Retina (tissue), 1 donor: ENCODE results near the gene TERC.

Experiments used
- DNase-seq: peaks from one replicate; pipeline ENCODE4 v3.0.0-alpha.2; 2016

The TERC gene

DNA sequence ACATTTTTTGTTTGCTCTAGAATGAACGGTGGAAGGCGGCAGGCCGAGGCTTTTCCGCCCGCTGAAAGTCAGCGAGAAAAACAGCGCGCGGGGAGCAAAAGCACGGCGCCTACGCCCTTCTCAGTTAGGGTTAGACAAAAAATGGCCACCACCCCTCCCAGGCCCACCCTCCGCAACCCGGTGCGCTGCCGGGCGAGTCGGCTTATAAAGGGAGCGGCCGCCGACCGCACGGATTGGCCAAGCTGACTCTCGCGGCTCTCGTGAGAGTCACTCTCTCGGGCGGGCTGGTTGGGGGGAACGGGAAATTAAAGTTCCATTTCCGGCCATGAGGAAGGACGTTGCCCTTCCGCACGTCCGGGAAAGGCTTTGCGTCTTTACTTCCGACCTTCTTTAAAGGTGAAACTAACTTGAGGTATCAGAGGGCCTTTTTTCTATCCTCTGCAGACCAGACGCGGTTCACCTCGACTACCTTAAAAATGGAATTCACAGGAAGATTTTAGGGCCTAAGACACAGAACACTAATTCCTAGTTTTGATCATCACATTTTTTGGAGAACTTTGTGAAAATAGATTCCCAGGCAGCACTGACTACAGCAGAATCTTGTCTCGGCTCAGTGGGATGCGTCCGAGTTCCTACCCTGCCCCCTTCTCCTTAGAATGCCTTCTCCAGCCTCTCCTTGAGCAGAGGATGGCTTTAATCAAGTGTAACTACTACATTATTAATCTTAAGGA is at the start of gene TERC:
TERC (minus strand) TSS at position 179 of the 731 bp plus-strand sequence.
- DNase-seq: peak; percentile 94

GRCh38 chr3:169813757-169814517 is 49.1 kb upstream of the TERC start:
- DNase-seq: no peak

- DNase-seq: no peak
Measured at GRCh38 chr3:169813278-169813677, 48.4 kb upstream of the TERC start.

GRCh38 chr3:169812332-169813235 is 47.7 kb upstream of the TERC start, which contains the start of the genes LRRC34 and LRRIQ4:
LRRC34 (minus strand) TSS chr3:169812904; CDS start chr3:169812548, 356 bp downstream.
LRRIQ4 (plus strand) TSS chr3:169812870; CDS start chr3:169821922, 9,052 bp downstream.
- DNase-seq: peak; percentile 94

DNA sequence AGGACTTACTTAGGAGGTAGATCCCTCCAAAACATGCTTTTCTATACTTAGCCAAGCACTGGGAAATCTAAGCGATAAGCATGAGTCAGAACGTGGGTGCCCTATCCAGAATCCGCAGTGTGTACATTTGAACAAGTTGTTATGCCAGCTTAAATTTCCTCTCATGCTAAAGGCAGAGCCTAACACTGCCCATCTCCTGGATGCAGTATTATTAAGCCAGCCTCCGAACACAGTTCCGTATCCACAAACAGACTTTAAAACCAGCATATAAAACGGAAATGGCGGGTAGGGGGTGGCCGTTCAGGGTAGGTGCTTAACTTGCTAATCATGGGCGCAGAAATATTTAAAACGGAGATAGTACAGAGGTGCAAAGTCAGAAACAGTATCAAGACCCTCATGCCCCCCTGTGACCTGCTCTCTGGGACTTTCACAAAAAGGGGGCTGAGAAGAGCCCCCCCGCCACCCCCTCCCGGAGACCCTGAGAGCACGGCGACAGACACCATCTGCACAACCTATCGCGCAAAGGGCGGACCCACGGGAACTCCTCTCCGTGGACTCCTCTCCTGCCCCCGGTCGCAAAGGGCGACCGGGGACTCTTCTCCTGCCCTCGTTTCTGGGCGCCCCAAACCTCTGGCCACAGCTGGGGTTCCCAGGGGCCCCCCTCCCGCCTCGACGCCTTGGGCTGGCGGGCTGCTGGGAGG is 46.9 kb upstream of the TERC start:
- DNase-seq: no peak

DNA sequence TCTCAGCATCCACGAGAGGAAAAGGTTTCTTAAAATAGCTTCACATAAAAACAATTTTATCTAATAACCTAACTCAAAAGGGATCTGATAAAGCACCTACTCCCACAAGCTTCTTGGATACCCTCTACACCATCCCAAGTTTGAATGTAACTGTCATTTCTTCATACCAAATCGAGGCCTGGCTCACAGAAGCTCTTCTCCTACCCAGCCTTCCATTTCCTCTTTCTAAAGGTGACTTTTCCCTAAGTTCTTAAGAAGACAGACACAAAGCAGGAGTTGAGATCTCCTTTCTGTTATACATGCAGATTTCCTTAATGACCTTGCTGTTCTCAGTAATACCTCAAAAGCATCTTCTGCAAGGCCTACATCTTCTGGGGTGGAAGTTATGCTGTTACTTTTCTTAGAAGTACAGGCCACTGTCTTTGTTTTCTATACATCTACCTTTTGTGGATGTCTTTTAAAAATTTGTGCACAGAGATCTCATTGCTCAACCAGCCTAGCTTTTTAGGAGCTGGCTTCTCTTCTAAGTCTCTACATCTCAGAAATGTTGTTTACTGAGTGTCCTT is 44.5 kb upstream of the TERC start:
- DNase-seq: no peak

- no peak for DNase-seq
Measured at GRCh38 chr3:169804681-169805080, 39.8 kb upstream of the TERC start.

DNA sequence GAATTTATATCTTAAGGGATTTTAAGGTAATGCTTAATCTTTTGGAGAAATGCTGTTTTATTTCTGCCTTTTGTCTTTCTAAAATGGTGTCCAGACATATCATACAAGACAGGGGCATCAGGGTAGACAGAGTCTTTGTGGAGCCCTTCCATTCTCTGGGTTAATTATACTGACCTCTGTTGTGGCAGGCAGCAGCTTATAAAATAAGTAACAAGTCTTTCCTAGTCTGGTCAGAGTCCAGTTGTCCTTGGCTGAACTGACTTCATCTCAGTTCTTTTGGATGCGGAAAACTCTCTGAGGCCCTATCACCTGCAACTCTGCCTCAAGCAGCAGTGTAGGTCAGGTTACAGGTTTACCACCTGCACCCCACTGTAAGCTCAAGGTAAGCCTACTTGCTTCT is 27.5 kb upstream of the TERC start:
- no peak for DNase-seq

GRCh38 chr3:169790687-169791429 is 26.0 kb upstream of the TERC start:
- DNase-seq: no peak

DNA sequence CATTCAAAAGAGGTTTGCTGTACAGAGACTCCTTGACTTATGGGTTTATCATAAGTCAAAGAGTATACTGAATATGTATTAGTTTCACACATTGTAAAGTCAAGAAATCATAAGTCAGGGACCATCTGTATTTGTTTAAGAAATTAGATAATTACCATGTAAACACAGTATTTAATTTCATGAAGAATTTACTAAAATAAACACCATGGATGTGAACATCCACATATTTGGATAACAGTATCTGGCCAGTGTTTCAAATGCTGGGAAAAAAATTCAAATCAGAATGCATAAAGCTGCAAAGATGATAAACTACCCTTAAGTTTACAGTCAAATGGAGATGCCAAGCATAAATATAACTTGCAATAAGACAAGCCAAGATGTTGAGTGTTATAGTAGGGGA is 25.4 kb upstream of the TERC start:
- DNase-seq: no peak

GRCh38 chr3:169787791-169788190 is 22.9 kb upstream of the TERC start:
- no peak for DNase-seq

DNA sequence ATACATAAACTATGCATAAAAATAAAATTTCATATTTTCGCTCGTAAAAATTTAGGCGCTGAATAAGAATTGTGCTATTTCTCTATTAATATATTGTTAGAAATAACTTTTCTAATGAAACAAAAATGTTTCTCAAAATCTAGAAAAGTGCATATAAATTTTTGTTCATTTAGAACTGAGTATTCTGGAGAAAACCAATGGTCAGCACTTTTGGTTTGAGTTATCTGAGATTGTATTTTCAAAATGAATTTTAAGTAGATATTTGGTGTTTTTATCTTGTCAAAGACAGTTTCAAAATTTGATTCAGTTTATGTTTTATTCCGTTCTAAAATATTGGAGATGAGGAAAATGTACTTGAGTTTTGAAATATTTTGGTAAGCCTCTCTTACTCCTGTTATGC is 22.3 kb upstream of the TERC start:
- DNase-seq: no peak

GRCh38 chr3:169781209-169781855 is 16.5 kb upstream of the TERC start:
- no peak for DNase-seq

DNA sequence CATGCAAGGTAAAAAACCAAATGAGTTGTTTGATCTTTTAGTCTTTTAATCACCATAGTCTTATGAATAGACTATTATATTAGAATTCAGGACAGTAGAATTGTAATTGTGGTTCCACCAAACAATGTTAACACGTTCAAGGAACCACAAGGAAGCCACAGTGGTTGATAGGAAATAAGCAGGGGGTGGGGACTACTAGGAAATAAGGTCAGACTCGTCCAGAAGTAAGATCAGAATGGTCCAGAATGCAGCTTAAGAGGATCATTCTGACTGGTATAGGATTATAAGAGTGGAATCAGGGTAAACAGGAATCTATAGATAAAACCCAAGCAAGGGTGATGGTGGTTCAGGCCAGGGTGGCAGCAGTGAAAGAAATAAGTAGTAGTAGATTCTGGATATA is 15.9 kb upstream of the TERC start:
- DNase-seq: no peak

DNA sequence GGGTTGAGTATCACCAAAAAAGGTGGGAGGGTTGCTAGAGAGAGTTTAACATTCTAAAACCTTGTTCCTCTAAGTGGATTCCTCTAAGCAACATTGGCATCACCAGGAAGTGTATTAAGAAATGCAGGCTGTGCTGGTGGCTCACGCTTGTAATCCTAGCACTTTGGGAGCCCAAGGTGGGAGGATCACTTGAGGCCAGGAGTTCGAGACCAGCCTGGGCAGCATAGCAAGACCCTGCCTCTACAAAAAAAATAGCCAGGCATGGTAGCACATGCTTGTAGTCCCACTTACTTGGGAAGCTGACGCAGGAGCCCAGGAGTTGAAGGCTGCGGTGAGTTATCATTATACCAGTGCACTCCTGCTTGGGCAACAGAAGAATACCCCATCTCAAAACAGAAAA is 13.0 kb upstream of the TERC start:
- DNase-seq: no peak

DNA sequence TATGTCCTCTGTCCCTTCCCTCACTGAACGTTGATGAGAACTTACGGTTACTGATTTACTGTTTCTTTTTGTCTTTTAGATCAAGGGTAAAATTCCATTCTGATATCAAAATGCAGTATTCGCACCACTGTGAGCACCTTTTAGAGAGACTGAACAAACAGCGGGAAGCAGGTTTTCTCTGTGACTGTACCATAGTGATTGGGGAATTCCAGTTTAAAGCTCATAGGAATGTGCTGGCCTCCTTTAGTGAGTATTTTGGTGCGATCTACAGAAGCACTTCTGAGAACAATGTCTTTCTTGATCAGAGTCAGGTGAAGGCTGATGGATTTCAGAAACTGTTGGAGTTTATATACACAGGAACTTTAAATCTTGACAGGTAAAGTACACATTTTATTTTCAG is 9.3 kb upstream of the TERC start:
- no peak for DNase-seq

DNA sequence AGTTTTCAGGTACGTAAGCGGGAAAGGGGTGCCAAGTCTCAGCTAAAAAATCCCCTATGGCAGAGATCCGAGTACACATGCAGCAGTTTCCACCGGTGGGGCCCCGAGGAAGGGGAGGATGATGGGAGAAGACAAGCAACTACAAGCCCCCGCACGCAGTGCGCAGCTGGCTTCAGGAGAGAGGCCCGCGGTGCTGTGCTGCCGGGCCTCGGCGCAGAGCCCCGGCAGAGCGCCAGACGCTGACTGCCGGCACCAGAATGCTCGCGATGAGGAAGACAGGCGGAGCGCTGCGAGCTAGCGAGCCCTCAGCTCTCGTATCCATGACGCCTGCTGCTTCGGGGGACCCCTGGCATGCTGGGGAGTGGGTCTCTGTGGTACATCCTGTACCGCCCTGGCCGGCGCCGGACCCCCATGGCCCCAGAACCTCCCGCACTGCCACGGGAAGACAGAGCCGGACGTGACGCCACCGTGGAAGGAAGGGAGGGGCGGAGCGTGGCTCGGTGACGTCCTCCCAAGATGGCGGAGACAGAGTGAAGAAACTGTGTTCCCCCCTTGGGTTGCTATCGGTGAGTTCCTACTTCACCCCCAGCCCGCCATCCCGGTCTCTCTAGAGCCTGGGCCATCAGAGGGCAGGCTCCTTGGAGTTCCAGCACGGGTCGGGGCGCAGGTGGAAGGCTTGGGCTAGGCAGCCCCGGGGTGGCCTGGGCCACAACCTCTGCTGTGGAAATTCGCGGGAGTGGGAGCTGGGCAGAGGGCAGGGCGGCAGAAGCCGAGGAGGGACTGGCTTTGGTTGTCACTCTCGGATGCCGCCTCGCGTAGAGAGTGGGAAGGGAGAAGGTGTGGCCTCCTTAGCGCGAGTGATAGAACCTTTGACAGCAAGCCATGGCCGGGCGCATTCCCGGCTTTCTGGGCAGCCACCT is 8.3 kb upstream of the TERC start, which contains the start of gene MYNN:
MYNN (plus strand) TSS at position 500 of the 920 bp plus-strand sequence. CDS start 900 bp downstream, outside the sequence.
- peak; percentile 98 for DNase-seq

DNA sequence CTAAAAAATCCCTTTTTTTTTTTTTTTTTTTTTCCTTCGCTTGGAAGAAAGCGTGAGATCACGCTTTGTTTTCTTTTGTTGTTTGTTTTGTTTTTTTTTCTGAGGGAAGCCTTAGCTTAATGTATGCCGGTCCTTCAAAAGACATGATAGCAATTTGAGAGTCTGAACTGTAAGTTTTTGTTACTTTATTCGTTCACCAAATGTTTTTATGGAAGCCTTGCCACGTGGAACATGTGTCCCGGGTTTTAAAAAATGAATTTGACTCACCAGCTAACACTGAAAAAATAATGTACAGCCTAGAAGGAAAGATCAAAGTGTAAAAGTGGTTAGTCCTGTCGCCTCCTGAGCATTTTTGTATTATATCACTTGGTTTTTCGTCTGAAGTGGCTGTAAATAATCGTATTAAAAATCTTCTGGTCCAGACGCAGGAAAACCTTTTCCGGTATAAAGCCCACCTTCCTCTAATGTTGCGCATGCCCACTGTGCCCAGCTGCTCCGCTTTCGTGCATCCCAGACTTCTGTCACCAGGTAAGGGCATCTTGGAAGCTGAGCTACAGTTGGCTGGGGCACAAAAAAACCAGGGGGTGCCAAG is 7.5 kb upstream of the TERC start:
- peak; percentile 88 for DNase-seq
